ENCODE results near the gene ATXN2L. TPM values are rescaled to one million over a fixed set of nuclear protein-coding genes. Genes with fewer than 3 reads are reported as not detected.
"Not testable (repeated sequence)": the region's sequence is repeated elsewhere in the genome, so short reads cannot be mapped to it uniquely, and the experiment has no call there.

Gene ATXN2L
- 16.4 and 31.0 TPM in 2 replicates for total RNA-seq

DNA sequence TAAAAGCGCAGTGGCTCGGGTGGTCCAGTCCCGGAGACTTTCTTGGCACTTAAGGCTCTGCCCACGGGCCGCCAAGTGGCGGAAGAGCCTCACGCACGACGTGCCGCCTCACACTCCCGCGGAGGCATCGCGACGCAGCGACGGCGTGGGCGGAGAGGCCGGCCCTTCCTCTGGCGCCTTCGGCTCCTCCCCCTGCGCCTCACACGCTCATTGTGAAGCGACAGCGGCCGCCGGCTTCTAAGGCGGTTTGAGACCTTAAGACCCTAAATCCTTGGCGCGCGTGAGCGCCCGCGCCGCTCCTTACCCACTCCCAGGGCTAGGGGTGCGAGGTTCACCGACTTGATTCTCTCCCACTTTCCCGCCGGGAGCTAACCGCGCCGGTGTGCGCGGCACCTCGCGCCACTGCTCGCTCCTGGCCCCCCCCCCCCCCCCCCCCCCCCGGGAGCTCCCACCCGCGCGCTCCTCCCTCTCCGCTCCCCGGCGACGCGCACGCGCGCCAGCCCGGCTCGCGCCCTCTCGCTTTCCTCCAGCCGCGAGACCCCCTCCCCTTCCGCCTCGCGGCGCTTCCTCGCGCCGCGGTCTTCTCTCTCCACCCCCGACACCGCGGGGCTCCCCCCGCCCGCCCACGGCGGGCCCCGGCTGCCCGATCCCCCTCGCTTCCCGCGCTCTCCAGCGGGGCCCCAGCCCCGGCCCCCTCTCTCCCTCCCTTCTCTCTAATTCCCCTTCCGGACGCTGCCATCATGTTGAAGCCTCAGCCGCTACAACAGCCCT lies at the start of gene ATXN2L:
Gene ATXN2L (plus strand): TSS at position 480 of the 771 bp plus-strand sequence. CDS start 261 bp downstream, at position 741.
- peak; percentile 89 to 98 for DNase-seq (ENCODE audit: low read depth in 2 of 2)

DNA sequence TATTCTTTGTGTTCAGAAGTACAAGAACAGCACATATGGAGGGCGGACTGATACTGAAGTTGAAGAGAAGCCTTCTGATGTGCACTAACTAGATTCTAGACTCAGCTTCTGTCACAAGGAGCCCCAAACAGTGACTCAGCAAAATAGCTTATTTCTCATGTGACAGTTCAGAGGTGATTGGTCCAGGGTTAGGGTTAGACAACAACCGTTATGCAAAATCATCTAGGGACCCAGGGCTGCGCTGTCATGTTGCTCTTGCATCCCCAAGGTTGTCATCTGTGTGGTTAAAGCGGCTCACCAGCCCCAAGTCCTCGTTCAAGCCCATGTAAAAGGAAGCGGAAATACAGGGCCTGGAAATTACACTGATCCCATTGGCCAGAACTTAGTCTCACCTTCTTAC lies 41.1 kb upstream of the ATXN2L start:
- DNase-seq (ENCODE audit: low read depth in 2 of 2): not testable (repeated sequence)

- DNase-seq (ENCODE audit: low read depth in 2 of 2): not testable (repeated sequence)
These were observed 40.4 kb upstream of the ATXN2L start for GRCh38 chr16:28782357-28782756.

DNA sequence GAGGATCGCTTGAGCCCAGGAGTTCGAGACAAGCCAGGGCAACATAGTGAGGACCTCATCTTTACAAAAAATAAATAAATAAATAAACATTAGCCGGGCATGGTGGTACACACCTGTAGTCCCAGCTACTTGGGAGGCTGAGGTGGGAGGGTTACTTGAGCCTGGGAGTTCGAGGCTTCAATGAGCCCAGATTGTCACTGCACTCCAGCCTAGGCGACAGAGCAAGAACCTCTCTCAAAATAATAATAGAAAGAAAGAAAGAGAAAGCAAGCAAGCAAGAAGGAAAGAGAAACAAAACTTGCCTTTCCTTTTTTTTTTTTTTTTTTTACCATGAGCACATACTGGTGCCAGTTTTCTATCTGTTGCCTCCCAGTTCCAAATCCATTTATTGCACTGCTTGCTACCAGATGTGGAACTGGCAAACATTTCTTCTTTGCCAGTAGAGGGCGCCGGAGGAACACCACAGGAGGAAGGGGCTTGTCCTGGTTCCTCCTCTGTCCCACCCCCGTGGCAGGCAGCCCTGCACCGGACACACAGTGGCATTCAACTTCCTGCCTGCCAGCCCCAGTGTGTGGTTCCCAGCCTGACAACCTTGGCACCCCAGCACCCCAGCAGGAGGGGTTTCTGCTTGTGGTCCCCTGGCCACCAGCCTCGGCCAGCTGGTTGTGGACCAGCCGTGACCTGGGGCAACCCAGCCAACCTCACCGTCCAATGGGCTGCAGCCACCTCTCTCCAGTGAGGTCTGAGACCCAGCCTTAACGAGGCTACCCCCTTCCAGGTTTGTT lies 20.4 kb upstream of the ATXN2L start:
- peak in 1 of 2 donors; percentile 60 for DNase-seq (ENCODE audit: low read depth in 2 of 2)

DNA sequence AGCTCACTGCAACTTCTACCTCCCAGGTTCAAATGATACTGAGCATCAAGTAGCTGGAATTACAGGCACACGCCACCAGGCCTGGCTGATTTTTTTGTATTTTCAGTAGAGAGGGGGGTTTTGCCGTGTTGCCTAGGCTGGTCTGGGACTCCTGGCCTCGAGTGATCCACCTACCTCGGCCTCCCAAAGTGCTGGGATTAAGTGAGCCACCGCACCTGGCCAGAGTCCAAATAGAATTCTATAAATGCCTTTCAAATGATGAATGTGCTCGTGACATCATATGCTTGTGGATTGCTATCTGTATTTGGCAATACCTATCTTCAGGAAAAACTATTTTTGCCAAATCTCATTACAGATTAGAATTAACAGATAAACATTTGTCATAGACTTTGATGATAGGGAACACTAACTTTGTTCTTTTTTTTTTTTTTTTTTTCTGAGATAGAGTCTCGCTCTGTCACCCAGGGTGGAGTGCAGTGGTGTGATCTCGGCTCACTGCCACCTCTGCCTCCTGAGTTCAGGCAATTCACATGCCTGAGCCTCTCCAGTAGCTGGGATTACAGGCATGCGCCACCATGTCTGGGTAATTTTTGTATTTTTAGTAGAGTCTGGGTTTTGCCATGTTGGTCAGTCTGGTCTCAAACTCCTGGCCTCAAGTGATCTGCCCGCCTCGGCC lies 15.2 kb upstream of the ATXN2L start:
- DNase-seq (ENCODE audit: low read depth in 2 of 2): not testable (repeated sequence)

- DNase-seq (ENCODE audit: low read depth in 2 of 2): no peak
These were observed 2.8 kb upstream of the ATXN2L start for GRCh38 chr16:28820016-28820415.

GRCh38 chr16:28820546-28820945 lies 2.3 kb upstream of the ATXN2L start:
- DNase-seq (ENCODE audit: low read depth in 2 of 2): not testable (repeated sequence)

DNA sequence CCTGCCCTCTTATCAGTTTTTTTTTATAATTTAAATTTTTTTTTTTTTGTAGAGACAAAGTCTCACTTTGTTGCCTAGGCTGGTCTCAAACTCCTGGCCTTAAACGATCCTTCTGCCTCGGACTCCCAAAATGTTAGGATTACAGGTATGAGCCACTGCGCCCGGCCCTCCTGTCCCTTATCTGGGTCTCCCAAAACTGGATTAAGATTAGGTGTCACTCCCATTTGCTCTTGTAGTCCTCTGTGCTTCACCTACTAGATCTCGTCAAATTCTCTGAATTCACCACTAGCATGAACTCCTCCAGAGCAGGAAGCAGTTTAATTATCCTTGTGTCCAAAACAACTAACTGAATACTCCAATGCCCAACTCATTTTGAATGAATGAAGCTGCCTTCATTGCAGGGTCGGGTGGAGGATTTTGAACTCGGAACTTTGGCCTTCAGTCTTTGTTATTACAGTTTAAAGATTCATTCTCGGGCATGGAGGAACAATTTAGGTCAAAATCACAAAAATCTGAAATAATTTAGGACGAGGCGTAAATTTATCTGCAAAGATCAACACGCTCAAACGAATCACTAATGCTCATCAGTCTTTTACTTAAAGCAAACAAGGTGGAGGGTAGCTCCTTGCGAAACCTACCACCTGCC lies 802 bp upstream of the ATXN2L start:
- DNase-seq (ENCODE audit: low read depth in 2 of 2): no peak

GRCh38 chr16:28823291-28823872 lies 583 bp downstream of the ATXN2L start:
- DNase-seq (ENCODE audit: low read depth in 2 of 2): no peak

GRCh38 chr16:28823873-28824716 lies 1.3 kb downstream of the ATXN2L start:
- DNase-seq (ENCODE audit: low read depth in 2 of 2): peak; percentile 94 to 99

GRCh38 chr16:28824717-28824973 lies 1.8 kb downstream of the ATXN2L start:
- DNase-seq (ENCODE audit: low read depth in 2 of 2): no peak

DNA sequence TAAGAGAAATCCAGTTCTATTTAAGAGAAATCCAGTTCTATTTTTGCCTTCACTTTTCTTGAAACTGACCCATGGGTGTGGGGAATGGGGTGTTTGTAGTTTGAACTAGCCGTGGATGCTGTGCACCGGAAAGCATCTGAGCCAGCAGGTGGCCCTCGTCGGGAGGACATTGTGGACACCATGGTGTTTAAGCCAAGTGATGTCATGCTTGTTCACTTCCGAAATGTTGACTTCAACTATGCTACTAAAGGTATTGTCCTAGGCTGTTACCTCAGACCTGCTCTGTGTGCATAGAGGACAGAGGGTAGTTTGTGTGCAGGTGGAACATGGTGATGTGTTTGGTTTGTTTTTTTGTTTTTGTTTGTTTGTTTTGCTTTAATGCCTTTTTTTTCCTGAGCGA lies 3.3 kb downstream of the ATXN2L start:
- DNase-seq (ENCODE audit: low read depth in 2 of 2): peak; percentile 42 to 50

DNA sequence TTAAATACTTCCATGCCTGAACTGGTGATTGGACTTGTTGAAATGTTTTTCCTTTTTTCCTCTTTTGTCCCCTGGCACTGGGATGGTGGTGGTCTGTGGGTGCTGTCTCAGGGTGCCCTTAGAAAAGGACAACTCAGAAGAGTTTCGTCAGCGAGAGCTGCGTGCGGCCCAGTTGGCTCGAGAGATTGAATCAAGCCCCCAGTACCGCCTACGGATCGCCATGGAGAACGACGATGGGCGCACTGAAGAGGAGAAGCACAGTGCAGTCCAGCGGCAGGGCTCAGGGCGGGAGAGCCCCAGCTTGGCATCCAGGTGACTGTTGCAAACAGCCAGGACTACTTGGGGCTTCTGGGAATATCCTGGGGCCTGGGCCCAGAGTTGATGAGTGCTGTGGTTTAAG lies 6.9 kb downstream of the ATXN2L start:
- no peak for DNase-seq (ENCODE audit: low read depth in 2 of 2)

- DNase-seq (ENCODE audit: low read depth in 2 of 2): no peak
These were observed 7.7 kb downstream of the ATXN2L start for GRCh38 chr16:28830531-28830930.

DNA sequence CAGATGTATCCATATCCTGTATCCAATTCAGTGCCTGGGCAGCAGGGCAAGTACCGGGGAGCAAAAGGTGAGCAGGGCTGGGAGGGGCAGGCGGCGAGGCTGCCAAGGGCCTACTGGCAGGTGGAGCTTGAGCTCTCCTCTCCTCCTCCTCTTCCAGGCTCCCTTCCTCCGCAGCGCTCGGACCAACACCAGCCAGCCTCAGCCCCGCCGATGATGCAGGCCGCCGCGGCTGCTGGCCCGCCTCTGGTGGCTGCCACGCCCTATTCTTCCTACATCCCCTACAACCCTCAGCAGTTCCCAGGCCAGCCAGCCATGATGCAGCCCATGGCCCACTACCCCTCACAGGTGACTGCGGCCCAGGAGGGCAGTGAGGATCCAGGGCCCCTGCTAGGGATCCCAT lies 11.6 kb downstream of the ATXN2L start:
- DNase-seq (ENCODE audit: low read depth in 2 of 2): no peak

GRCh38 chr16:28834873-28835863 lies 12.4 kb downstream of the ATXN2L start:
- DNase-seq (ENCODE audit: low read depth in 2 of 2): no peak

GRCh38 chr16:28835864-28836760 lies 13.3 kb downstream of the ATXN2L start:
- DNase-seq (ENCODE audit: low read depth in 2 of 2): no peak

GRCh38 chr16:28836761-28837064 lies 13.9 kb downstream of the ATXN2L start:
- no peak for DNase-seq (ENCODE audit: low read depth in 2 of 2)
